Ishikawa (cell line): Measurements from ENCODE around the gene COX19.

Source experiments
- CEBPB ChIP-seq: IDR thresholded peaks from 2 replicates; pipeline ENCODE4 v1.6.1; 2012
- EP300 ChIP-seq: IDR thresholded peaks from 2 replicates; pipeline ENCODE4 v1.6.1; 2012; ENCODE audit warnings: borderline replicate concordance
- FOXM1 ChIP-seq: IDR thresholded peaks from 2 replicates; pipeline ENCODE4 v1.6.1; 2012; ENCODE audit warnings: low read depth, borderline replicate concordance
- RAD21 ChIP-seq: IDR thresholded peaks from 2 replicates; pipeline ENCODE4 v1.6.1; 2012; ENCODE audit warnings: low read depth
- TCF12 ChIP-seq: IDR thresholded peaks from 2 replicates; pipeline ENCODE4 v1.6.1; 2012; ENCODE audit warnings: low read depth
- ZBTB7A ChIP-seq: IDR thresholded peaks from 2 replicates; pipeline ENCODE4 v1.6.1; 2012; ENCODE audit warnings: low read depth
- TF ChIP-seq, protein P1 (sequence below): IDR thresholded peaks from 2 replicates; pipeline ENCODE4 v1.6.1; 2012; ENCODE audit warnings: low read depth, mild to moderate bottlenecking
- TF ChIP-seq, protein P2 (sequence below): IDR thresholded peaks from 2 replicates; pipeline ENCODE4 v1.6.1; 2012

DNA sequence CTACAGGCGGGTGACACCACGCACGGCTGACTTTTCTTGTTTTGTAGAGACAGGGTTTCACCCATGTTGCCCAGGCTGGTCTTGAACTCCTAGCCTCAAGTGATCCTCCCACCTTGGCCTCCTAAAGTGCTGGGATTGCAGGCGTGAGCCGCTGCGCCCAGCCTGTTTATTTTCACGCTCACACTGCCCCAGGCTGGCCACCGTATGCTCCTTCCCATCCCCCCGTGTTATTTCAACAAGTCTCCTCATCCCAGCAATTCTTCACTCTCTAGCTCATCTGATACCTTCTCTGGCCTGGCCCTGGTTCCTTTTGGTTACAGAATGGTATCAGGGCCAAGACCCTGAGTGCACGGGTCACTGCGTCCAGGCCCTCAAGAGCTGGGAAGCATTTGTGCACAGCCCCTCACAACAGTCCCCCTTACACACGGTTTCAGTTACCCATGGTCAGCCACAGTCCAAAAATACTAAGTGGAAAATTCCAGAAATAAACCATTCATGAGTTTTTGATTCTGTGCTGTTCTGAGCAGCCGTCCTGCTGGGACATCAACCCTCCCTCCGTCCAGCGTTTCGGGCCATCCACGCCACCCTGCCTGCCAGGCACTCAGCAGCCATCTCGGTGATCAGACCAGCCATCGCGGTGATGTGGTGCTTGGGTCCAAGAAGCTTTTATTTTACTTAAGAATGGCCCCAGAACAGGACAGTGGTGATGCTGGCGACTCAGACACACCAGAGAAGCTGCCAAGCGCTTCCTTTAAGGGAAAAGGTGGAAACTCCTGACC, 8.9 kb downstream of the COX19 start:
- TF ChIP-seq, protein P1, sequence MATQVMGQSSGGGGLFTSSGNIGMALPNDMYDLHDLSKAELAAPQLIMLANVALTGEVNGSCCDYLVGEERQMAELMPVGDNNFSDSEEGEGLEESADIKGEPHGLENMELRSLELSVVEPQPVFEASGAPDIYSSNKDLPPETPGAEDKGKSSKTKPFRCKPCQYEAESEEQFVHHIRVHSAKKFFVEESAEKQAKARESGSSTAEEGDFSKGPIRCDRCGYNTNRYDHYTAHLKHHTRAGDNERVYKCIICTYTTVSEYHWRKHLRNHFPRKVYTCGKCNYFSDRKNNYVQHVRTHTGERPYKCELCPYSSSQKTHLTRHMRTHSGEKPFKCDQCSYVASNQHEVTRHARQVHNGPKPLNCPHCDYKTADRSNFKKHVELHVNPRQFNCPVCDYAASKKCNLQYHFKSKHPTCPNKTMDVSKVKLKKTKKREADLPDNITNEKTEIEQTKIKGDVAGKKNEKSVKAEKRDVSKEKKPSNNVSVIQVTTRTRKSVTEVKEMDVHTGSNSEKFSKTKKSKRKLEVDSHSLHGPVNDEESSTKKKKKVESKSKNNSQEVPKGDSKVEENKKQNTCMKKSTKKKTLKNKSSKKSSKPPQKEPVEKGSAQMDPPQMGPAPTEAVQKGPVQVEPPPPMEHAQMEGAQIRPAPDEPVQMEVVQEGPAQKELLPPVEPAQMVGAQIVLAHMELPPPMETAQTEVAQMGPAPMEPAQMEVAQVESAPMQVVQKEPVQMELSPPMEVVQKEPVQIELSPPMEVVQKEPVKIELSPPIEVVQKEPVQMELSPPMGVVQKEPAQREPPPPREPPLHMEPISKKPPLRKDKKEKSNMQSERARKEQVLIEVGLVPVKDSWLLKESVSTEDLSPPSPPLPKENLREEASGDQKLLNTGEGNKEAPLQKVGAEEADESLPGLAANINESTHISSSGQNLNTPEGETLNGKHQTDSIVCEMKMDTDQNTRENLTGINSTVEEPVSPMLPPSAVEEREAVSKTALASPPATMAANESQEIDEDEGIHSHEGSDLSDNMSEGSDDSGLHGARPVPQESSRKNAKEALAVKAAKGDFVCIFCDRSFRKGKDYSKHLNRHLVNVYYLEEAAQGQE = no peak
- TF ChIP-seq RAD21 (no peak), FOXM1 (no peak), TCF12 (no peak), CEBPB (no peak), EP300 (no peak), ZBTB7A (no peak)
- TF ChIP-seq, protein P2, sequence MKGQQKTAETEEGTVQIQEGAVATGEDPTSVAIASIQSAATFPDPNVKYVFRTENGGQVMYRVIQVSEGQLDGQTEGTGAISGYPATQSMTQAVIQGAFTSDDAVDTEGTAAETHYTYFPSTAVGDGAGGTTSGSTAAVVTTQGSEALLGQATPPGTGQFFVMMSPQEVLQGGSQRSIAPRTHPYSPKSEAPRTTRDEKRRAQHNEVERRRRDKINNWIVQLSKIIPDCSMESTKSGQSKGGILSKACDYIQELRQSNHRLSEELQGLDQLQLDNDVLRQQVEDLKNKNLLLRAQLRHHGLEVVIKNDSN = no peak
